Measurements from ENCODE around the gene RHOU.
A peak's percentile ranks its signal among the peaks of the same experiment; 100 is the strongest.
"Not testable (repeated sequence)": the region's sequence is repeated elsewhere in the genome, so short reads cannot be mapped to it uniquely, and the experiment has no call there.

RHOU gene

DNA sequence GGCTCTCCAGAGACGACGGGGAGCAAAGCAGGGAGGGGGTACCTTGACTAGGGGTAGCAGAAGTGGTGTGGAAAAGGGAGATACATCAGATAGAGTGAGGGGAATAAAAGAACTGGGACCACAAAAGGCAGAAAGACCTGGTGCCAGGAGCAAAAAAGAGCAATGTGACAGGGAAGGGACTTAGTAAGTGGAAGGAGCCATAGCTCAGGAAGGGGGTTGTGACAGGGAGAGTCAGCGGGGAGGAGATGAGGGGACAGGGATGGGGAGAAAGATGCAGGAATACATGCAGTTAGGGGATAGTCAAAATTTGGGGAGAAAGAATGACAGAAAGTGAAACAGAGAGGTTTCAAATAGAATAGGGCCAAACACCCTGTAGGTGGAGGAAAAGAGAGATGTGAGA is 20.5 kb downstream of the RHOU start:
- no peak for DNase-seq (ENCODE audit: low spot score)
- no peak for FAIRE-seq

DNA sequence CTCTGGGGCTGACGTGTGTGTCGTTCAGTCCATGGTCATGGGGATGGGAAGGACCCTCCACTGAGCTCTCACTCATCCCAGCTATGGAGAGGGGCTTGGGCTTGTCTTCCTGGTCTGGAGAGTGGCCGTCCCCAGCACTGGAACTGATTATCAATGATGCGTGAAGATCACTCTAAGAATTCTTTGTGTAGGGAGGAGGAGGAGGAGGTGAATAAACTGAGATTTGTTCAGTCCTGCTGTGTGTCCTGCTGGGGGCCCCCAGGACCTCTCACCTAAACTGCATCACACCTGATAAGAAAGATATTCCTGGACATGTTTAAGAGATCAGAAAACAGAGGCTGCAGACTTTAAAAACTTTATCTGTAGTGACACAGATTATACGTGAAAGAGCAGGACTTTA is 21.2 kb downstream of the RHOU start:
- no peak for FAIRE-seq
- DNase-seq (ENCODE audit: low spot score) = no peak

DNA sequence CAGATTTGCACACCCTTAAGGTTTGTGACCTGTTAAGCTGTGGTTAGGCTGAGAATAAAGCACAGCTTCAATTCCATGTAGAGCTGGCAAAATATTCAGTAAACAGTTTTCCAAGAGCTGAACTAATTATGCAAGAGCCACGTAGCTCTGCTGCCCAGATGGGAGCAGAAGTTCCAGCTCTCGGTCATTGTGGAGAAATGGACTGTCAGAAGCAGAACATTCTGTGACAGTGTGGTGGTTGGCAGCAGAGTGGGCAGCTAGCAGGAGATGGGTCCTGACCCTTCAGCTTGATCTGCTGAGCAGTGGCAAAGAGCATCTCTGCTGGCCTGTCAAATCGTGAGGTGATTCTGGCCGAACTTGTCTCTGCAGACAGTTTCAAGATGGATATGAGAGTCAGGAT is 23.2 kb downstream of the RHOU start:
- no peak for FAIRE-seq
- no peak for DNase-seq (ENCODE audit: low spot score)

DNA sequence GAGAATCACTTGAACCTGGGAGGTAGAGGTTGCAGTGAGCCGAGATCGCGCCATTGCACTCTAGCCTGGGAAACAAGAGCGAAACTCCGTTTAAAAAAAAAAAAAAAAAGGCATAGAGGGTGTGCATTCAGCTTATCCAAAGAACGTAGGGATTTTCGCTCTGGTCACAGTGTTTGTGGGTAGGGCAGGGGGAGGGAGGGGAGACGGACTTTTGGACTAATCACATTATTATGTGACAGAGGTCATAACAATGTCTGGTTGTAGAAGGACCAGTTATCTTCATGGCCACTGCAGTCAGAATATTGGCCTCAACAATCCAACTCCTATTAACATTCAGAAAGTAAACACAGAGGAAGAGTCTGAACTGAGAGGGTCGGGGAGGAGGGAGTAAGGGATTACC is 25.7 kb downstream of the RHOU start:
- no peak for FAIRE-seq
- DNase-seq (ENCODE audit: low spot score) = no peak

DNA sequence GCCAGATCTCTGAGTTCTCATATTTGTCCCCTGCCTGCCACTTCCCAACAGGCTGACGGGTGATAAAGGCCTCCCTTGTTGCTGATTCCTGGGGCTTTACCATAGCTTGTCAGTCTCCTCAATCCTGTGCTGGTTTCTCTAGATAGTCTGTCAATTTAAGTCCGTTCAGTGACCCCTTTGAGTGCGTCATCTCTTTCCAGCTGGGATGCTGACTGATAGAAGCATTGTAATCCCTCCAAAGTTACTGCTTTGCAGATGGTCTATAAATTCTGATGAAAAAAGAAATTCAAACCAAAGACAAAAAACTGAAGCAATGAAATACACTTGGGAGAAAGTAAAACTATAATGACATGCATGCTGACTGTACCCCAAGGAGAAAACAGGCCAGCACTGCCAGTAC is 28.3 kb downstream of the RHOU start:
- FAIRE-seq (no peak), DNase-seq (ENCODE audit: low spot score) (no peak)

GRCh38 chr1:228765168-228765946 is 30.1 kb downstream of the RHOU start:
- FAIRE-seq (no peak), DNase-seq (ENCODE audit: low spot score) (no peak)

- DNase-seq (ENCODE audit: low spot score) (no peak), FAIRE-seq (no peak)
Measured at GRCh38 chr1:228766788-228767187, 31.5 kb downstream of the RHOU start.

DNA sequence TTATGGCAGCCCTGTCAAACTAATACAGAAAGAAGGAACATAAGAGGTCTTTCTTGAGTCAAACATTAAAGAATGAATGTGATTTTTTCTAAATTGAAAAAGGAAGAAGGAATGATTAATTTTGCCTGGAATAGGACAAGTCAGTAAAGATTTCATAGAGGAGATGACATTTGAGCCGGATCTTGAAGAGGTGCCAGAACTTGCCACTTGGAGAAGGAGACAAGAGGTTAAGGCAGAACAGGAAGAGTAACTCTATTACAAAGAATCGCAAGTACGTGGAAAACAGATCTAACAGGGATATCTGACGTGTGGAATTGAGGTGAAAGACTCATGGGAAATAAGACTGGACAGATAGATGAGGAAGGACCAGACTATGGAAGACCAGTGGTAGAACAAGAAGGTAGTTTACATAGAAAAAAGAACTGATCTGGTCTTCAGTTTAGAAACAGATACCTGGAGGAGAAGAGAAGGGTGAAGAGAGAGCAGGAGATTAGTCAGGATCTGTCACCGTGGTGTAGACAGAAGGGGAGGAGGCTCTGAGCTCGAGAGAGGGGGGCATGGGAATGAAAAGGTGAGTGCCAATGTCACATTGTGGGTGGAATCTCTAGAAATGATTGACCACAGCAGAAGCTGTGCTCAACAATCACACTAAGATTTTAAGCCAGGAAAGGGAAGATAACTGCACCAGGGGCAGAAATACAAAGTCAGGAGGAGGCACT is 32.5 kb downstream of the RHOU start:
- FAIRE-seq = peak; percentile 86

GRCh38 chr1:228768355-228769000 is 33.2 kb downstream of the RHOU start:
- FAIRE-seq (no peak), DNase-seq (ENCODE audit: low spot score) (peak; percentile 56)

More for the DNA sequence above, 32.5 kb downstream of the RHOU start:
- DNase-seq (ENCODE audit: low spot score) = peak; percentile 48

DNA sequence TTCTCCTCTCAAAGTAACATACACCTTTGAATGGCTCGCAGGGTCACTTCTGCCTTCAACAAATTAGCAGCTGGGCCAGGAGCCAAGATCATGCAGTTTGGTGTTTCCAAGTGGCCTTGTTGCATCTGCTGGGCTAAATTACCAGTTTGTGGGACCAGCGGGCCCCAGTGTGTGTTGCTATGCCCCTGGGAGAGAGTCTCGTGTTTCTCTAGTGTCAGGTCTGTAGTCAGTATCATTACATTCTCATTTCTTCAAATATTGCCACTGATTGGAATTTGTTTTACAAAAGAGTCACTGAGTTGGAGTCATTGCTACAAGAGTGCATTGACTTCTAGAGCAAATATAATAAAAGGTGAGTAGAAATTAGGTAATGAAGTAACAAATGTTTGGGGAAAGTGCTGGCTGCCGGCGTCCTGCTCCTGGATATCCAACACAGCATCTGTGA is 35.5 kb downstream of the RHOU start:
- DNase-seq (ENCODE audit: low spot score) (no peak), FAIRE-seq (no peak)

DNA sequence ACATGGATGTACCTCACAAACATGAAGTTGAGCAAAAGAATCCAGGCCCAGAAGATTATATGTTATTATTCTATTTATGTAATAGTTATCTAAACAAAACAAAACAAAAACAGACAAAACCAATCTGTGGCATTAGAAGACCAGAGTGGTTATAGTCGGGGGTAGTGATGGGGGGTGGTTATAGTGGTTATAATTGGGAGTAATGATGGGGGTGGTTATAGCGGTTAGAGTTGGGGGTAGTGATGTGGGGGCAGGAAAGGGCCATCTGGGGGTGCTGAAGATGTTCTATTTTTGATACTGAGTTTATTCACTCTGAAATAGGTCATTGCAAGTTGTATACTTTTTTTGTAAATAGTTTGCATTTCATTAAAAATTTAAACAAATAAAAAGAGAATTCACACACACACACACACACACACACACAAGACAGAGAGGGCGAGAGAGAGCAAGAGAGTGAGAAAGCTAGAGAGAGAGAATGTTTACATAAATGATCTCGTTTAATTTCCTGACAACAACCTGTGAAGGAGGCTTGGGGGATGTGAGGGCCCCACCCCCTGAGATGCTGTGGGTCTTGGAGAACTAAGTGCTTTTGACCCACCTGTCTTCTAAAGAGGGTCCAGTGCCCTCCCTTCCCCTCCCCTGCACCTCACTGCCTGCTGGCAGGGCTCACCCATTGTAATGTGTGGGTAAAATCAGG is 37.4 kb downstream of the RHOU start:
- DNase-seq (ENCODE audit: low spot score) = no peak
- no peak for FAIRE-seq

GRCh38 chr1:228775946-228776345 is 40.7 kb downstream of the RHOU start:
- not testable (repeated sequence) for FAIRE-seq; DNase-seq (ENCODE audit: low spot score)

- FAIRE-seq (no peak), DNase-seq (ENCODE audit: low spot score) (no peak)
Measured at GRCh38 chr1:228776449-228776848, 41.2 kb downstream of the RHOU start.

DNA sequence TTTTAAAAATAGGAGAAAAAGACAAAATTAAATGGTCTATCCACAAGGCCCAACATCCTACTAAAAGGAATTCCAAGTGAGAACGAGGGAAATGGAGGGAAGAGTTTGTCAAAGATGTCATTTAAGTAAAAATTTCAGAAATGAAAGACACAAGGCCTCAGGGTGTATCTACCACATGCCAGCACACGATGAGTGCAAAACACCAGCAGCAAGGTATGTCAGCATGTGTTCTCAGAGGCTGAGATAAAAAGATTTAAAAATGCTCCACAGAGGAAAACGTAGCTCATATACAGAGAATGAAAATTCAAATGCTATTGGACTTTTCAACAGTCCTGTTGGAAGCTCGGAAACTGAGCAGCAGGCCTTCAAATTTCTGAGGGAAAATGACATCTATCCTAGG is 42.0 kb downstream of the RHOU start:
- no peak for DNase-seq (ENCODE audit: low spot score)

GRCh38 chr1:228778026-228778425 is 42.7 kb downstream of the RHOU start:
- DNase-seq (ENCODE audit: low spot score) = no peak
- no peak for FAIRE-seq

More for the DNA sequence above, 42.0 kb downstream of the RHOU start:
- no peak for FAIRE-seq

- FAIRE-seq = no peak
- no peak for DNase-seq (ENCODE audit: low spot score)
Measured at GRCh38 chr1:228778466-228778865, 43.2 kb downstream of the RHOU start.

DNA sequence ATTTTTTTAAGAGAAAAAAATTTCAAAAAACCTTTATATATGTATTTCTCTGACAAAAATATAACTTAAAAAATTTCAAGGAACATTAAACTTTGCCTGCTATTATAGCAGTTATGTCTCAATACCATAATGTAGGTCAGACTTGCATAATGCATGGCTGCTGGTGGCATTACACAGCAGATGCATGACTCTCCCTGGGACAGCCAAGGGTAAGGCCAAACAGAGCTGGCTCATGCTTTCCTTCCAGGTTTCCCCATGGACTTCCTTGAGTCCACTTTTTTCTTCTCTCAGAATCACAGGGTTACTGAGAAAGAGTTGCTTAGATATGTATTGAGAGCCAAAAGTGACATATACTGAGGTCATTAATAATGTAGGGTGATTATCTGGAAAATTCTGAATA is 43.7 kb downstream of the RHOU start:
- FAIRE-seq (no peak), DNase-seq (ENCODE audit: low spot score) (no peak)

GRCh38 chr1:228781161-228781808 is 46.0 kb downstream of the RHOU start:
- FAIRE-seq = no peak

DNA sequence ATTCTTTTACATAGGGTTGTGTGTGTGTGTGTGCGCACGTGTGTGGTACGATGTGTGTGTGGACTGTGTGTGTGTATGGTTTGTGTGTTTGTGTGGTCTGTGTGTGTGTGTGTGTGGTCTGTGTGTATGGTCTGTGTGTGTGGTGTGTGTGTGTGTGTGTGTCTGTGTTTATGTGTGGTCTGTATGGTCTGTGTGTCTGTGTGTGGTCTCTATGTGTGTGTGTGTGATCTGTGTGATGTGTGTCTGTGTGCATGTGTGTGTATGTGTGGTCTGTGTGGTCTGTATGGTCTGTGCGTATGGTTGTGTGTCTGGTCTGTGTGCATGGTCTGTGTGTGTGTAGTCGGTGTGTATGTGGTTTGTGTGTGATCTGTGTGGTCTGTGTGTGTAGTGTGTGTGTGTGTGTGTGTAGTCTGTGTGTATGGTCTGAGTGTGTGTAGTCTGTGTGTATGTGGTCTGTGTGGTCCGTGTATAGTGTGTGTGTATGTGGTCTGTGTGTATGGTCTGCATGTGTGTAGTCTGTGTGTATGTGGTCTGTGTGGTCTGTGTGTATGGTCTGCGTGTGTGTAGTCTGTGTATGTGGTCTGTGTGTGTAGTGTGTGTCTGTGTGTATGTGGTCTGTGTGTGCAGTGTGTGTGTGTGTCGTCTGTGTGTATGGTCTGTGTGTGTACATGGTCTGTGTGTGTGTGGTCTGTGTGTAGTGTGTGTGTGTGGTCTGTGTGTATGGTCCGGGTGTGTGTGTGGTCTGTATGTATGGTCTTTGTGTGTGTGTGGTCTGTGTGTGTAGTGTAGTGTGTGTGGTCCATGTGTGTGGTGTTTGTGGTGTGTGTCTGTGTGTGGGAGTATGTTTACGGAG is 46.8 kb downstream of the RHOU start:
- DNase-seq (ENCODE audit: low spot score) (no peak), FAIRE-seq (no peak)

More at GRCh38 chr1:228781161-228781808, 46.0 kb downstream of the RHOU start:
- no peak for DNase-seq (ENCODE audit: low spot score)
